NCI-H524 treated with DMSO at 0.1 percent for 48 hours (cell line): ENCODE data around the gene PUS3.
A peak's percentile ranks its signal among the peaks of the same experiment; 100 is the strongest.

Experiments used
- DNase-seq: peaks from one replicate; lab custom pipeline; 2025; lab: John Stamatoyannopoulos, UW

Gene PUS3, protein sequence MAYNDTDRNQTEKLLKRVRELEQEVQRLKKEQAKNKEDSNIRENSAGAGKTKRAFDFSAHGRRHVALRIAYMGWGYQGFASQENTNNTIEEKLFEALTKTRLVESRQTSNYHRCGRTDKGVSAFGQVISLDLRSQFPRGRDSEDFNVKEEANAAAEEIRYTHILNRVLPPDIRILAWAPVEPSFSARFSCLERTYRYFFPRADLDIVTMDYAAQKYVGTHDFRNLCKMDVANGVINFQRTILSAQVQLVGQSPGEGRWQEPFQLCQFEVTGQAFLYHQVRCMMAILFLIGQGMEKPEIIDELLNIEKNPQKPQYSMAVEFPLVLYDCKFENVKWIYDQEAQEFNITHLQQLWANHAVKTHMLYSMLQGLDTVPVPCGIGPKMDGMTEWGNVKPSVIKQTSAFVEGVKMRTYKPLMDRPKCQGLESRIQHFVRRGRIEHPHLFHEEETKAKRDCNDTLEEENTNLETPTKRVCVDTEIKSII

DNA sequence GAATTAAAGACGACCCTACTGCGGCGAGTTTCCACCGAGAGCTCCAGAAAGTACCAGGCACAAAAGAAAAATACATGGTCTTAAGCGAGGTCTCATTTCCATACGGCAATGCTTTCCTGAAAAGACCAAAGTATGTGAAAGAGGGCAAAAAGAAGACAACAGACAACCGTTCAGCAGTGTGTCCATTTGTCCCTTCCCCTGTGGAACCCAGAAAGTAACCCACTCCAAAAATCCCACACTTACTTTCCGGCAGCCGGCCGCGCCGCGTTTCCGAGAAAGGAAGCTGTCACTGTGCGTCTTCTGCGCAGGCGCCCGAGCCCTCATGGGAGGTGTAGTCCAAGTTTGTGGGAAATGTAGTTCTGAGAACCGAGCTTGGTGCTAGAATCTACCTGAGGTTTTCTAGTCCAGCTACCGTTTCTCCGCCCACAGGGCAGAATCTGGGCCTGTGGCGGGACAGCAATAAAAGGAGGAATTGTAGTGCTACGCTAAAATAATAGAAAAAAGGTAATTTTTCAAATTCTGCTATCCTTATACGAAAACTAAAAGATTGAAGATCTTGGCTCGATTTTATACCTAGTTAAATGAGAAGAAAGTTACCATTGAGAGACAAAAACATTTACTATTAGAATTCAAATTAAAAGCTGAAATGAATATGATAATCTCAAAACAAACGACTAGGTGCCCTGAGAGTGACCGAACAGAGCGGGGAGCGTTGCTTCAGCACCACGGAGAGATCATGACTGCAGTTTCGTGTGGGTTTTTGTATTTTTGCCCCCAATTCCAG, at the start of gene PUS3:
PUS3 (minus strand) TSS at position 280 of the 784 bp plus-strand sequence. CDS start 6,922 bp downstream, outside the sequence.
- DNase-seq = peak; percentile 61

DNA sequence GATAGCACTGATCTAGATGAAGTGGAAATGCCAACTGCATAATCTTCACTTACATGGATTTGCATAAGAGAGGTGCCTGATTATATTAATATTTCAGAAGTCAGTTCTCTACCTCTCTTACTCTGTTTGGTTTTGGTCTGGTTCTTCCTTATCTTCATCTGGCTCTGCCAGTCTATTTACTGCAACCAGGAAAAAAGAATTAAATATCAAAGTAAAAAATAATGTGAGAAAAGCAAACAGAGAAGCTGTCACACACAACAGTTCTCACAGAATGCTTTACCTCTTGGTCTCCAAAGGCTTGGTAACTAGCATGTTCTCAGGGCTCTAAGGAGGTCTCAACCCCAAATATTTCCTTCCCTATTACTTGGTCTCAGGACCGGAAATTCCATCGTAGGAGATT, 49.6 kb upstream of the PUS3 start:
- DNase-seq = no peak

DNA sequence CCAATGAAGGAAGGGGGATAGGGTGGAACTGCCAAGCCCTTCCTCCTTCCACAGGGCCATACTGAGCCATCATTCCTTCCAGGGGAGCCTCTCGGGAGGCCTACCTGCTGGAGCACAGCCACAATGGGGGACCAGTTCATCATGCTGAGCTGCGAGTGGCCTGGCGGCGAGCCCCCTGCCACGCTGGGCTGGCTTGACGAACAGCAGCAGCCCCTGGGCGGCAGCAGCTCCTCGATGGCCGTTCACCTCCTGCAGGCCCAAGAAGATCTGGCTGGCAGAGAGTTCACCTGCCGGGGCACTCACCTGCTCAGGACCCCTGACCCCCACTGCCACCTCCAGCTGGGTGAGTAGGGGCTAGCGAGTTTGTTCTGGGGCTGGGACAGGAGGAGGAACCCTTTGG, 48.7 kb upstream of the PUS3 start:
- DNase-seq = no peak

DNA sequence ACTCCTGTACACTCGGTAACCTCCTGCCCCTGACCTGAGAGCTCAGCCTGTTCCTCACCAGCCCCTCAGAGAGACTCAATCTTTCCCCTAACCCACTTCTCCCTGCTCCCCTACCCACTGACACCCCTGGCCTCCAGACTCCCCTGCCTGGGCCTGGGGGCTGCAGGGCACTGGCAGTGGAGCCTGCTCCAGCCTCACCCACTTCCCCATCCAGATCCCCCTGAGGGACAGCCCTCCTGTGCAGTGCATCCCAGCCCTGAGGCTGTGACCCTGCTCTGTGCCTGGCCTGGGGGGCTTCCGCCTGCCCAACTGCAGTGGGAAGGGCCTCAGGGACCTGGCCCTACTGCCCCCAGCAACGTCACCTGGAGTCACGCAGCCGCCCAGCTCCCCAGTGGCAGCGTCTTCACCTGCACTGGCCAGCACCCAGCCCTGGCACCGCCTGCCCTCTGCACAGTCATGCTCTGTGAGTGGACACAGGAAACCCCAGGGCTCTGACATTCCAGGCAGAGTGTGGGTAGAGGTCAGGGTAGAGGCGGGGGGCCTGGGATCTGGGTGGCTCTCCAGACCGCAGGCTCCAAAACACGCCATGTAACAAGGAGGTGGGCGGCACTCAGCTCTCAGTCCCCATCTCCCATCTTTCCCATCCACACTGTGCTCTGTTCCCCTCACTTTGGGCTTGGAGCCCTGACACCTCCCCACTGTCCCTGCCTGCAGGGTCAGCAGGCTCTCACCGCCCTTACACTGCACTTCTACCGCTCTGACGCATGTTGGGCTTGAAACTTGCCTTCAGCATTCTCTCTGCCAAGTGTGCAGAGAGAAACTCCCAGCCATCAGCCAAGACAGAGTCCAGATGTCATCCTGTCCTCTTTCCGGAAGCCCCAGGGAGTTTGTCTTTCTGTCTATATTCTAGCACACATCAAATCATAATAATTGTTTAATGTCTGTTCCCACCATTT, 48.0 kb upstream of the PUS3 start:
- DNase-seq = no peak

DNA sequence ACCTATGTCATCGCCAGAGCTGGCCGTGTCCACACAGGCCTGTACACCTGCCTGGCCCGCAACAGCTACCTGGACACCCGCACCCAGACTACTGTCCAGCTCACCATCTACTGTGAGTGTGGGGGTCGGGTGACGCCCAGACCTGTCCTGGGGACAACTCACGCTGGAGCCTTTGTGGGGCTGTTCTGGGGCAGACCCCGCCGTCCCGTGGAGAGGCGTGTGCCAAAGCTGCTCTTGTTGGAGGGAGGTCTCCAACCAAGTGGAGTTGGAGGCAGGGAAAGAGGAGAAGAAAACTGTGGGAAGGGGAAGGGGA, 47.1 kb upstream of the PUS3 start:
- DNase-seq = no peak

DNA sequence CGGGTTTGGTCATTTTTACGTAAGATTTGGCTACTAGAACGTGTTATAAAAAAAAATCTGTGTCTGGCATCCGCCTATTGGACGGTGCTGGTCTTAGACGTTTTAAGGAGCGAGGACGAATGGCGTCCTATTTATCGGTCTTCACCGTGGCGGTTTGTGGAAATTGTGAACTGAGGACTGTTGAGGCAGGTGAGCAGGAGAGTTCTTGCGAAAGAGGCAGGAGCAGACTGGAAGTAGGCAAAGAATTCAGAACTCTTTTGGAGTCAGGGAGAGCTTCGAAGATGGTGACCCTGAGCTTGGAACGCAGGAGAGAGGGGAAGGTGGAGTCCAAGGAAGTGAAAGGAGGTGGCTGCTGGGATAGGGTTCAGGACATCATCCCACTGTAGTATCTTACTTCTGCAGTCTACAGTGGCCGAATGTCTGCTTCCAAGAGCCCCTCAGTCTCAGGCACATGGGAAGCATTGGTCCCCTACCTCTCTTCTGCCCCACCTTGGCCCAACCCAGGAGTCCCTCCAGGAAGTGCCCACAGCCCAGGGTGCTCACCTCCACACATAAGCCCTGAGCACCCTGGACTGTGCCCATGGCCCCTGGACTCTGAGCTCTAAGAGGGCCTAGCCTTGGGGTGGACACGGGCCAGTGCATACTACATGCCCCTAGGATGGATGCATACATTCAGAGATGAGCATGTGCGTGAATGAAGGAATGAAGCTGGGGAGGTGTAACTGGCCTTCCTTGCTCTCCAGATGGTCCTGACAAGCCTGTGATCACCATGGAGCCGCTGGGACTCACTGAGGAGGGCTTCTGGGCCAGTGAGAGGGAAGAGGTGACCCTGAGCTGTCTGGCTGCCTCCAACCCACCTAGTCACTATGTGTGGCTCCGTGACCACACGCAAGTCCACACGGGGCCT, 46.5 kb upstream of the PUS3 start:
- DNase-seq = no peak

DNA sequence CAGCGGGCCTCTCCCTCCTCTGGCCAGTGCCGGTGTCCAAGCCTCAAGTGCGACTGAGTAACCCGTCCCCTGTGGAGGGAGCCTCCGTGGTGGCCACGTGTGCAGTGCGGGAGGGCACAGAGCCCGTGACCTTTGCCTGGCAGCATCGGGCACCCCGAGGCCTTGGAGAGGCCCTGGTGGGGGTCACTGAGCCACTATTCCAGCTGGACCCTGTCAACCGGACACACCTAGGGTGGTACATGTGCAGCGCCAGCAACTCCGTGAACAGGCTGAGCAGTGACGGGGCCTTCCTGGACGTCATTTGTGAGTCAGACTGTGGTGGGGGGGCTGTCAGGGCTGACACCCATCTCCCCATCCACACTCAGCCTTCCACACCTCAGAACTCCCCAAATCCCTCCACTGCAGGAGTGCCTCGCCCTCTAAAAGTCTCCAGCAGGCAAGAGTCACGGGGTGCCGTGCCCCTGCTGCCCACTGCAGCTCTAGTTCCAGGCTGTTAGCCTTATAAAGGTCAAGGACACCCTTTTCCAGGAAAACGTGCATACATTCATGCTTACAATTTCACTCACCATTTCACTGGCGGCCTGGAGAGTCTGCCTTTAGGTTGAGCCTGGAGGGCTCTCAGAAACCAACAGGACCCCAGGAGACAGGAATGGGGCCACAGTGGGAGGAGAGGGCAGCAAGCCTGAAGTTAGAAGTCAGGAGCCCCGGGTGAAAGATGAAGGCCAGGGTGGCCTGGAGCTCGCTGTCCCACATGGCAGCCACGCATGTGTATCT, 45.5 kb upstream of the PUS3 start:
- DNase-seq = no peak

DNA sequence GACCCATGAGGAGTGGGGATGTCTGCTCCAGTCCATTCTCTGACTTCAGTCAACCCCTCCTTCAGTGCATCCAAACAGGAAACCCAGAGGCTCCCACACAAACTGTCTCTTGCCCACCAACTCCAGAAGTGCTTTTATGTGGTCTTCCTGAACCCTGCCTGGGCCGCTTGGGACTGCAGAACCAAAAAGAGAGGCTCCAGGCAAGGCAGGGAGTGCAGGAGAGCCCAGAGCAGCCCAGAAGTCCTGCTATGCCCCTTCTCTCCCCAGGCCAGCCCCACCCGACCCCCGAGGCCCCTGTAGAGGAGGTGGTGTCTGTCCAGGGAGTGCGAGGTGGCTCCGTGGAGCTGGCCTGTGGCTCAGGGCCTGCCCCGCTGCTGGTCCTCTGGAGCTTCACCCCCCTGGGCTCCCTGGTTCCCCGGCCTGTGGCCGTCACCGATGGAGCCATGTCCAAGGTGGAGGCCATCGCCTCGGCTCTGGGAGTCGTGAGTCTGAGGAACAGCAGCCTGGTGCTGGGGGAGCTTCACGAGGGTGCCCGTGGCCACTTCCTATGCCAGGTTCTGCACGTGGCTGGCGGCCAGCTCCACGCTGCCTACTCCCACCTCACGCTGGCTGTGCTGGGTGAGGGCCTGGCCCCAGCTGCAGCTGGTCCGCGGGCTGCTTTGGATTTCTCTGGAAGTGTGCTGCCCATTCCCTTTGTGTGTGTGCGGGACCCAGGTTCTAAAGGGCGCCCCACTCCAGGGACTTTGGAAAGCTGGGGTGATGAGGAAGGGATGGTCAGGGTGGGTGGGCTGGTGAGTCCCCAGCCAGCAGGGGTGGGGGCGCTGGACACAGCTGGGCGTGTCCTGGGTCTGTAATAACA, 44.6 kb upstream of the PUS3 start:
- DNase-seq = no peak

DNA sequence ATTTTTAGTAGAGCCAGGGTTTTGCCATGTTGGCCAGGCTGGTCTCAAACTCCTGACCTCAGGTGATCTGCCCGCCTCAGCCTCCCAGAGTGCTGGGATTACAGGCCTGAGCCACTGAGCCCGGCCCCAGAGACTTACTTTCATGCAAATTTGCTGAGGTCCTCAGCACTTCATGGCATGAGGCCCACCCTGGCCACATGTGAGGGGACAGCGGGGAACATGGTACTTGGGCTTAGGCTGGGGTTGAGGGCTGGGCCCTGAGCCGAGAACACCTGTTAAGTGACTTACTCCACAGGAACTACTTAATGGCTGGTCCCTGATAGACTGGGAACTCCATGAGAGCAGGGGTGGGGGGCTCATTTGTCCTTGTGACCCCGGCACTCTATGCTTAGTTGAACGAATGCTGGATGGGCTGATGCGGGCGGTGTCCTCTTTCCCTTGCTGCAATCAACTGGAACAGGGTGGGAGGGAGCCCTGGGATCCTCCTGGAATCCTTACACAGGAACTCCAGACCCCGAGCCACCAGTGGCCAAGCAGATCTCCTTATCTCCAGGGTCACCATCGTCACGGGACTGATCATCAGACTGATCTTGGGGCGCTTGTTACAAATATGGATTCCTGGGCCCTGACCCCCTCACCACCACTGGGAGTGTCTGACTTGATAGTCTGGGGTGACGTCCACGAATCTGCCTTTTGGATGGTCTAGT, 43.9 kb upstream of the PUS3 start:
- no peak for DNase-seq

DNA sequence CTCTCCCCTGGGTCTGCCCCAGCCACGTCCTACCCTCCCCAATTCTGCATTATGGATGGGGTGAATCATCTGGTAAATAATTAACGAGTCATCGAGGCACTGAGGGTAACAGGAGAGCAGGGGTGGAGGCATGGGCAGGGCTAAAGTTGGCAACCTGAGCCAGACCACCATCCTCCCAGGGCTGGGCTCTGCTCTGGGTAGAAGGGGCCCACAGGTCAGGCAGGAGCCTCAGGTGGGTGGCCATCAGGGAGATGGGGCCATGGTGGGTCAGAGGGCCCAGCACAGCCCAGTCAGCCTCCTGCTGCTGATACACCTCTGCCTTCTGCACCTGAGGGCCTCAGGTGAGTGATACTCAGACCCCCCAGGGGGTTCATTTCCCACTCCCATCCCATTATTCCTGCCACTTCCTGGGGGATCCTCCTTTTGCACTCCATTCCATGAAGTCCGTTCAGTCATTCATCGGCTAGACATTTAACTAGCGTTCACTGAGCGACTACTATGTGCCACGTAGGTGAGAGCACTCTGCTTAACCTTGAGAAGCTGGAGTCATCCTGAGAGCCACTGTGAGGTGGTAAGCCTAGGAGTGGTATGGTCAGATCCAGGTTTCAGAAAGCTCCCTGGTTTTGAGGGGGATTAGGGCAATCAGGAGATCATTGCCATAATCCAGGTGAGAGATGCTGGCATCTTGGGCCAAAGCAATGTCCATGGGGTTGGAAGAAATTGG, 43.0 kb upstream of the PUS3 start, which contains the start of gene VSIG10L2:
VSIG10L2 (plus strand) TSS at position 248 of the 724 bp plus-strand sequence; CDS start at position 260, 12 bp downstream.
- no peak for DNase-seq

DNA sequence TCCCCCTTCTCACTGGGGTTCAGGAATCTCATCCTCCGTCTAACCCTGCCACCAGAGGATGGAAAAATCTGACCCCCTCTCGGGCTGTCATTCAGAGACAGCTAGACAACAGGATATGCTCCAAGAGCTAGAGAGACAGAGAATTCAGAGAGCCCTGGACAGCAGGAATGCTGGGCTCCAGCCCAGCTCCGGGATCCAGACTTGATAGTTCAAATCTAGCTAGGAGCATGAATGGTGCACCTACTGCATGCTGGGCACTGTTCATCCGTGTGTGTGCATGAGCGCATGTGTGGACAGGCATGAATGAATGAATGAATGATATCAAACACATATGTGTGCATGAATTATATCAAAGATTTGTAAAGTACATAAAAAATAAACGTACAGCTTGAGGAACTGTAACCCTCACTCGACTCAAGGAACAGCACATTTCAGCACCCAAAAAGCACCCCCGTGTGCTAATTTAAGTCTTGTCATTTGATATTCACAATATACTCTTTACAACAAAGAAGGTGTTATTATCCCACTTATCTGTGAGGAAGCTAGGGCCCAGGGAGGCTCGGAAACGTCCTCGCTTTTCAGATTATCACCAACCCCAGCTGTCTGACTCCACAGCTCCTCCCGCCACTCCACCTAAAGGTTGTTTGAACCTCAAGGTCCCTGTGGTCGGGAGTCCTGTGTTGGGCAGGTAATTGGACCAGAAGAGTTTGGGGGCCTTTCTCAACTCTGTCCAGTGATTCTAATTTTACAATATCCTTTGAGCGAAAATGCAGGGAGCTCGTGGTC, 42.2 kb upstream of the PUS3 start:
- DNase-seq = no peak

DNA sequence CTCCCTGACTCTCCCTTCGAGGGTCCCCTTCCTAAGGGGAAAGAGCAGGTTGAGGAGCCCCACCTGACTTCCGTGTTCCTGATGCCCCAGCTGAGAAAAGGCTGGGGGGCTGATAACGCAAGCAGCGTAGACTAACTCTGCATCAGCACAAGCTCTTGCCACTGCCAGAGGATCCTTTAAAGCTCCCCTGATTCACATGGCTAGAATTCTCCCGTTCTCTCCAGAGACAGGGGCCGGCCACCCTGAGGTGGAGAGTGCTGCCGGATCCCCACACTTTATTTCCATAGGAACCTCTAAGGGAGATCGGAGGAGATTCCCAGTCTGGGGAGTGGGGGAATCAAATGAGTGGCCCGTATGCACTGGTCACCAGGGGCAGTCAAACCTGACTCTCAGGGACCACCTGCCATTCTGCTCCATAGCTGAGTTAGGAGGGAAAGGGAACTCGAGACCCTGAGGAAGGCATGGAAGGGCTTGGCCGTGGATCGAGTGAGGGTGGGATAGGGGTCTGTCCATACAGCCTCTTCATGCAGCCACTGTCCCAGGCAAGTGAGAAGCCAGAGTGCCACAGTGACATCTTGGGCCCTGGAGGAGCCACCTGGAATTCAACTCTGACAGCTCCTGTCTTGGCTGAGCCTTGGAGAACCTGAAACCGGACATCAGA, 41.5 kb upstream of the PUS3 start:
- no peak for DNase-seq

DNA sequence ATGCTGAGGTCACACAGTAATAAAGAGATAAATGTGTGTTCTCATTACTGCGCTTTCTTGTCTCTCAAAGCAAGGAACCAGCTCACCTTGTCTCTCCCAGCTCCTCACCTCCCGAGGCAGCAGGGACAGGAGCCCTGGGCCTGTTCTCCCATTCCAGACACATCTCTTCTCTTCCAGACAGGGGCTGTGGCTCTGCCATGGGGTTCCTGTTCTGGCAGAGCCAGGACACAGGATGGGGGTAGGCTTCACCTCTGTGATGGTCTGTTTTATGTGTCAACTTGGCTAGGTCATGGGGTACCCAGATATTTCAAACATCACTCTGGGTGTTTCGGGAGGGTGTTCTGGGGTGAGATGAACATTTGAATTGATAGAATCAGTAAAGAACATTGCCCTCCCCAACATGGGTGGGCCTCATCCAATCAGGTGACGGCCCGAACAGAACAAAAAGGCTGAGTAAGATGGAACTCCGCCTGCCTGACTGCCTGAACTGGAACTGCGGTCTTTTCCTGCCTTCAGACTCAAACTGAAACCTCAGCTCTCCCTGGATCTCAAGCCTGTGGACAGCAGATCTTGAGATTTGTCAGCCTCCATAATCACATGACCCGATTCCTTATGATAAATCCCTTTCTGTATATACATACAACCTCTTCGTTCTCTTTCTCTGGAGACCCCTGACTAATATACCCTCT, 40.8 kb upstream of the PUS3 start:
- DNase-seq = no peak

DNA sequence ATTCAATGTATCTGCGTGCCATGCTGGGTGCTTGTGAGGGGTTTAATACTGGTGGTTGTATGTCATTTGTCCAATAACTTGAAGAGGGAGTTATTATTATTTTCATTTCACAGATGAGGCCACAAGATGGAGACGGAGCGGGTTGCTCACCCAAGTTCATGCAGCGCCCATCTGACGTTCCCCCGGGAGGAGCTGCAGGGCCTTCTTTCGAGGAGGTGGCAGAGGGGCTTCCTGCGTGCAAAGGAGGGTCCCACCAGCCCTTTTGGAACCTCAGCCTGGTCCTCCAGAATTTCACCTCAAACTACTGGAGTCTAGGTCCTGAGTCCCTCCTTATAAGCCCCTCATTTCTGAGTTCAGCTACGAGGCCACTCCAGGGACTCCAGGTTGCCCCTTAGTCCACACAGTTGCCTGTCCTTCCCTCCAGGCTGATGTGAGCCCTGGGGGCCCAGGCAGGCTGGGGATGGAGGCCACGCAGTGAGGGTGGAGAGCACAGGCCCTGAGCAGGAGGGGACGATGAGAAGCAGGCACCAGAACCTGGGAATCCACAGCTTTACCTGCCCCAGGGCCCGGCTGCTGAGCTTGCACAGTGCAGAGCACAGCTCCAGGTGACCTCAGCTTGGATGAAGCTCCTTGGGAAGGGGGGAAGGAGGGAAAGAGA, 39.9 kb upstream of the PUS3 start:
- no peak for DNase-seq
